SK-N-MC (cell line): Measurements from ENCODE around the gene MEF2D.

Experiments
- DNase-seq: peaks from one replicate; pipeline ENCODE4 v3.0.0-alpha.2; 2011; ENCODE audit warnings: low read depth, low spot score
- H3K27ac ChIP-seq: fragments of 200-600 bp; sonication (generic); 2 replicates; pipeline ENCODE4 v1.5.1; 2016; ENCODE audit warnings: mixed run types
- H3K36me3 ChIP-seq: fragments of 200-600 bp; sonication (generic); 2 replicates; pipeline ENCODE4 v1.6.1; 2017; ENCODE audit warnings: antibody characterized with exemption, low read length, mixed read lengths; ENCODE audit not compliant: insufficient read depth
- H3K4me3 ChIP-seq: fragments of 200-600 bp; sonication (generic); 2 replicates; pipeline ENCODE4 v1.5.1; 2016
- H3K9ac ChIP-seq: fragments of 200-600 bp; sonication (generic); 2 replicates; pipeline ENCODE4 v1.8.0; 2017; ENCODE audit warnings: mixed run types, mixed read lengths; ENCODE audit not compliant: insufficient read length
- H3K9me3 ChIP-seq: fragments of 200-600 bp; sonication (generic); 2 replicates; pipeline ENCODE4 v1.6.1; 2017; ENCODE audit warnings: low read depth, mild to moderate bottlenecking, antibody characterized with exemption, low read length, moderate library complexity, mixed read lengths
- EZH2 ChIP-seq: fragments of 200-600 bp; sonication (generic); IDR thresholded peaks from one replicate; pipeline ENCODE4 v1.6.1; 2017; ENCODE audit warnings: antibody characterized with exemption
- FOXP2 ChIP-seq: optimal IDR thresholded peaks from 2 replicates; pipeline ENCODE3; 2011; ENCODE audit warnings: mild to moderate bottlenecking, moderate library complexity; ENCODE audit not compliant: insufficient read depth; ENCODE audit errors: extremely low read length, control extremely low read depth
- POLR2AphosphoS5 ChIP-seq: IDR thresholded peaks from 2 replicates; pipeline ENCODE4 v1.6.1; 2012; ENCODE audit warnings: mild to moderate bottlenecking, low read depth, low read length, borderline replicate concordance

The MEF2D gene

GRCh38 chr1:156505679-156506298, 5.2 kb upstream of the MEF2D start:
- TF ChIP-seq POLR2AphosphoS5 = no peak
- no peak for TF ChIP-seq EZH2
- no peak for TF ChIP-seq FOXP2
- no peak for DNase-seq
- peak overlapping the region; percentile 97 for H3K27ac ChIP-seq
- H3K36me3 ChIP-seq = no peaks in the 10 kb centered on the region
- peak overlapping the region; percentile 61 for H3K4me3 ChIP-seq
- no peak overlapping the region for H3K9ac ChIP-seq
- H3K9me3 ChIP-seq = no peaks in the 10 kb centered on the region

GRCh38 chr1:156504821-156505678, 4.5 kb upstream of the MEF2D start:
- peak; percentile 96 for DNase-seq
- H3K27ac ChIP-seq = peak overlapping the region; percentile 97
- H3K9me3 ChIP-seq = no peaks in the 10 kb centered on the region
- H3K4me3 ChIP-seq = peak overlapping the region; percentile 61
- TF ChIP-seq FOXP2 = no peak
- TF ChIP-seq POLR2AphosphoS5 = no peak
- no peak for TF ChIP-seq EZH2
- peak overlapping the region; percentile 66 for H3K9ac ChIP-seq
- no peaks in the 10 kb centered on the region for H3K36me3 ChIP-seq

GRCh38 chr1:156504438-156504813, 3.9 kb upstream of the MEF2D start:
- Histone ChIP-seq H3K36me3 (no peaks in the 10 kb centered on the region), H3K9me3 (no peaks in the 10 kb centered on the region), H3K4me3 (peak overlapping the region; percentile 61), H3K27ac (peak overlapping the region; percentile 97), H3K9ac (no peak overlapping the region)
- no peak for TF ChIP-seq FOXP2
- no peak for TF ChIP-seq POLR2AphosphoS5
- TF ChIP-seq EZH2 = no peak
- DNase-seq = no peak

GRCh38 chr1:156503698-156504437, 3.3 kb upstream of the MEF2D start:
- Histone ChIP-seq H3K36me3 (no peaks in the 10 kb centered on the region), H3K4me3 (no peak overlapping the region), H3K27ac (peak overlapping the region; percentile 97), H3K9ac (no peak overlapping the region), H3K9me3 (no peaks in the 10 kb centered on the region)
- DNase-seq = no peak
- TF ChIP-seq POLR2AphosphoS5 (no peak), EZH2 (no peak), FOXP2 (no peak)

GRCh38 chr1:156502894-156503697, 2.5 kb upstream of the MEF2D start:
- H3K4me3 ChIP-seq = no peak overlapping the region
- no peaks in the 10 kb centered on the region for H3K36me3 ChIP-seq
- no peak for DNase-seq
- no peaks in the 10 kb centered on the region for H3K9me3 ChIP-seq
- peak overlapping the region; percentile 11 for H3K9ac ChIP-seq
- TF ChIP-seq POLR2AphosphoS5 (no peak), FOXP2 (peak; percentile 8)
- H3K27ac ChIP-seq = peak overlapping the region; percentile 97

GRCh38 chr1:156502391-156502893, 1.9 kb upstream of the MEF2D start:
- H3K4me3 ChIP-seq = no peak overlapping the region
- peak overlapping the region; percentile 97 for H3K27ac ChIP-seq
- DNase-seq = no peak
- H3K9me3 ChIP-seq = no peaks in the 10 kb centered on the region
- peak overlapping the region; percentile 11 for H3K9ac ChIP-seq
- TF ChIP-seq EZH2 = no peak
- TF ChIP-seq POLR2AphosphoS5 = no peak
- TF ChIP-seq FOXP2 = no peak
- no peaks in the 10 kb centered on the region for H3K36me3 ChIP-seq

- DNase-seq = peak; percentile 68
- Histone ChIP-seq H3K9ac (peak overlapping the region; percentile 95), H3K4me3 (peak overlapping the region; percentile 90), H3K36me3 (no peaks in the 10 kb centered on the region), H3K27ac (peak overlapping the region; percentile 97), H3K9me3 (no peaks in the 10 kb centered on the region)
- no peak for TF ChIP-seq EZH2
- TF ChIP-seq FOXP2 = no peak
- TF ChIP-seq POLR2AphosphoS5 = peak; percentile 75
Measured at GRCh38 chr1:156500793-156501506, 375 bp upstream of the MEF2D start.
